ENCODE results near the gene PRSS12. TPM values are rescaled to one million over a fixed set of nuclear protein-coding genes. Genes with fewer than 3 reads are reported as not detected.

The PRSS12 gene
- total and polyA plus RNA-seq, 2 experiments from 2014 or later, result 0.42 to 0.48 TPM

- H3K27me3 ChIP-seq, result no peaks in the 10 kb centered on the region
- no peak overlapping the region for H3K4me3 ChIP-seq
- H3K27ac ChIP-seq, result no peak overlapping the region
- no peak for DNase-seq (ENCODE audit: low read depth in 1 of 2, low spot score in 1 of 2)
- no peaks in the 10 kb centered on the region for H3K9me3 ChIP-seq (ENCODE audit: low read depth)
- TF ChIP-seq CTCF (IDR thresholded peaks at IDR 0.05; ENCODE audit: low read depth, low read length), result no peak
- H3K36me3 ChIP-seq, result no peaks in the 10 kb centered on the region
- H3K4me1 ChIP-seq (ENCODE audit: low read depth), result no peaks in the 10 kb centered on the region
Observed at GRCh38 chr4:118367361-118367760, 14.6 kb upstream of the PRSS12 start.

GRCh38 chr4:118363166-118363565 is 10.4 kb upstream of the PRSS12 start:
- Histone ChIP-seq H3K27ac (no peak overlapping the region), H3K4me1 (ENCODE audit: low read depth) (no peaks in the 10 kb centered on the region), H3K4me3 (no peak overlapping the region), H3K9me3 (ENCODE audit: low read depth) (no peaks in the 10 kb centered on the region), H3K36me3 (no peaks in the 10 kb centered on the region), H3K27me3 (no peaks in the 10 kb centered on the region)
- no peak for DNase-seq (ENCODE audit: low read depth in 1 of 2, low spot score in 1 of 2)
- no peak for TF ChIP-seq CTCF (IDR thresholded peaks at IDR 0.05; ENCODE audit: low read depth, low read length)

- H3K27me3 ChIP-seq, result no peaks in the 10 kb centered on the region
- no peak for DNase-seq (ENCODE audit: low read depth in 1 of 2, low spot score in 1 of 2)
- no peak for TF ChIP-seq CTCF (IDR thresholded peaks at IDR 0.05; ENCODE audit: low read depth, low read length)
- no peaks in the 10 kb centered on the region for H3K9me3 ChIP-seq (ENCODE audit: low read depth)
- no peaks in the 10 kb centered on the region for H3K36me3 ChIP-seq
- H3K4me3 ChIP-seq, result no peak overlapping the region
- no peaks in the 10 kb centered on the region for H3K4me1 ChIP-seq (ENCODE audit: low read depth)
- H3K27ac ChIP-seq, result no peak overlapping the region
Observed at GRCh38 chr4:118361192-118361591, 8.4 kb upstream of the PRSS12 start.

- H3K27ac ChIP-seq, result no peak overlapping the region
- H3K27me3 ChIP-seq, result no peaks in the 10 kb centered on the region
- no peak overlapping the region for H3K4me3 ChIP-seq
- H3K9me3 ChIP-seq (ENCODE audit: low read depth), result no peaks in the 10 kb centered on the region
- no peaks in the 10 kb centered on the region for H3K36me3 ChIP-seq
- no peak for DNase-seq (ENCODE audit: low read depth in 1 of 2, low spot score in 1 of 2)
- TF ChIP-seq CTCF (IDR thresholded peaks at IDR 0.05; ENCODE audit: low read depth, low read length), result no peak
- H3K4me1 ChIP-seq (ENCODE audit: low read depth), result no peaks in the 10 kb centered on the region
Observed at GRCh38 chr4:118360106-118360505, 7.3 kb upstream of the PRSS12 start.

- H3K36me3 ChIP-seq, result no peaks in the 10 kb centered on the region
- TF ChIP-seq CTCF (IDR thresholded peaks at IDR 0.05; ENCODE audit: low read depth, low read length), result no peak
Observed at GRCh38 chr4:118357601-118358000, 4.8 kb upstream of the PRSS12 start.

GRCh38 chr4:118356731-118357130 is 3.9 kb upstream of the PRSS12 start:
- Histone ChIP-seq H3K27me3 (peaks cover 25% of the 10 kb centered on the region), H3K4me1 (ENCODE audit: low read depth) (no peaks in the 10 kb centered on the region), H3K36me3 (no peaks in the 10 kb centered on the region), H3K27ac (no peak overlapping the region), H3K9me3 (ENCODE audit: low read depth) (no peaks in the 10 kb centered on the region), H3K4me3 (no peak overlapping the region)
- DNase-seq (ENCODE audit: low read depth in 1 of 2, low spot score in 1 of 2), result no peak
- TF ChIP-seq CTCF (IDR thresholded peaks at IDR 0.05; ENCODE audit: low read depth, low read length), result no peak

More at GRCh38 chr4:118357601-118358000, 4.8 kb upstream of the PRSS12 start:
- no peak for DNase-seq (ENCODE audit: low read depth in 1 of 2, low spot score in 1 of 2)
- Histone ChIP-seq H3K27ac (no peak overlapping the region), H3K4me3 (no peak overlapping the region), H3K9me3 (ENCODE audit: low read depth) (no peaks in the 10 kb centered on the region), H3K4me1 (ENCODE audit: low read depth) (no peaks in the 10 kb centered on the region), H3K27me3 (peaks cover 16% of the 10 kb centered on the region)

Data from cardiac muscle cell (in vitro differentiated cells and primary cell).